PFSK-1 (cell line): Measurements from ENCODE around the gene CATSPERE.

Experiments used
- POLR2AphosphoS5 ChIP-seq: IDR thresholded peaks from 2 replicates; pipeline ENCODE4 v1.6.1; 2012; ENCODE audit warnings: low read depth, mild to moderate bottlenecking, control low read depth, low read length, moderate library complexity
- SIN3A ChIP-seq: IDR thresholded peaks from 2 replicates; pipeline ENCODE4 v1.6.1; 2012; ENCODE audit warnings: mild to moderate bottlenecking, low read length, moderate library complexity, borderline replicate concordance; ENCODE audit not compliant: insufficient read depth
- TAF1 ChIP-seq: IDR thresholded peaks from 2 replicates; pipeline ENCODE4 v1.6.1; 2012; ENCODE audit warnings: low read length, control low read depth, borderline replicate concordance; ENCODE audit not compliant: insufficient read depth
- TF ChIP-seq, protein P1 (sequence below), 2 experiments: IDR thresholded peaks; 2 replicates each; pipeline versions ENCODE4 v1.6.1 to v1.8.0; 2011 to 2012; ENCODE audit warnings: low read depth in 2 of 2, low read length in 2 of 2, control low read depth in 1 of 2, inconsistent platforms in 1 of 2, mild to moderate bottlenecking in 1 of 2, moderate library complexity in 1 of 2; ENCODE audit not compliant: insufficient read depth in 1 of 2

DNA sequence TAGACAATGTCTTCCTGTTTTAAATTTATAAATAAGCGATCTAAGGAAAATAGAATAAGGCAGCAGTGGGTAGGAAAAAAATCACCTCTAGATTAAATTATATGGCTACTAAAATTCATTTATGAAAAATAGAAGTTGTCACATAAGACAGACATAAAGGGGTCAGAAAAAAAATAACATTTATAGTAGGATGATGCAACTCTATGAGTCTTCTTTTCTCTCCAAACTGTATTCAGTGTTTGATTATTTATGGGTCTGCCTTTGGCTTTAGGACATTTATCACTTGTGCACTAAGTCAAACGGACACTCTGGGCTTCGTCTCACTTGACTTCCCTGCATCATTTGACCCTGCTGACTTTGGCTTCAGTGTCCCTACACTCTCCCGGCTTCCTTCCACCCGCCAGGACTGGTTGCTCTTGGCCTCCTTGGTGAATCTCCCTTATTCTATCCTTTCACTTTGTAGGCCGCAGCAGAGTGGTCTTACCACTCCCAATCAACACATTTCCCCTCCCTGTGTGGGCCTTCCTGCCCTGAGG is 144.8 kb downstream of the CATSPERE start:
- no peak for TF ChIP-seq POLR2AphosphoS5
- TF ChIP-seq, protein P1, sequence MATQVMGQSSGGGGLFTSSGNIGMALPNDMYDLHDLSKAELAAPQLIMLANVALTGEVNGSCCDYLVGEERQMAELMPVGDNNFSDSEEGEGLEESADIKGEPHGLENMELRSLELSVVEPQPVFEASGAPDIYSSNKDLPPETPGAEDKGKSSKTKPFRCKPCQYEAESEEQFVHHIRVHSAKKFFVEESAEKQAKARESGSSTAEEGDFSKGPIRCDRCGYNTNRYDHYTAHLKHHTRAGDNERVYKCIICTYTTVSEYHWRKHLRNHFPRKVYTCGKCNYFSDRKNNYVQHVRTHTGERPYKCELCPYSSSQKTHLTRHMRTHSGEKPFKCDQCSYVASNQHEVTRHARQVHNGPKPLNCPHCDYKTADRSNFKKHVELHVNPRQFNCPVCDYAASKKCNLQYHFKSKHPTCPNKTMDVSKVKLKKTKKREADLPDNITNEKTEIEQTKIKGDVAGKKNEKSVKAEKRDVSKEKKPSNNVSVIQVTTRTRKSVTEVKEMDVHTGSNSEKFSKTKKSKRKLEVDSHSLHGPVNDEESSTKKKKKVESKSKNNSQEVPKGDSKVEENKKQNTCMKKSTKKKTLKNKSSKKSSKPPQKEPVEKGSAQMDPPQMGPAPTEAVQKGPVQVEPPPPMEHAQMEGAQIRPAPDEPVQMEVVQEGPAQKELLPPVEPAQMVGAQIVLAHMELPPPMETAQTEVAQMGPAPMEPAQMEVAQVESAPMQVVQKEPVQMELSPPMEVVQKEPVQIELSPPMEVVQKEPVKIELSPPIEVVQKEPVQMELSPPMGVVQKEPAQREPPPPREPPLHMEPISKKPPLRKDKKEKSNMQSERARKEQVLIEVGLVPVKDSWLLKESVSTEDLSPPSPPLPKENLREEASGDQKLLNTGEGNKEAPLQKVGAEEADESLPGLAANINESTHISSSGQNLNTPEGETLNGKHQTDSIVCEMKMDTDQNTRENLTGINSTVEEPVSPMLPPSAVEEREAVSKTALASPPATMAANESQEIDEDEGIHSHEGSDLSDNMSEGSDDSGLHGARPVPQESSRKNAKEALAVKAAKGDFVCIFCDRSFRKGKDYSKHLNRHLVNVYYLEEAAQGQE (IDR thresholded peaks at IDR 0.05; ENCODE audit: insufficient read depth in 1 of 2, low read depth in 2 of 2, low read length in 2 of 2): no peak
- no peak for TF ChIP-seq SIN3A
- TF ChIP-seq TAF1: no peak
